ENCODE data around the gene ENC1. TPM values are rescaled to one million over a fixed set of nuclear protein-coding genes. Genes with fewer than 3 reads are reported as not detected.
"Not testable (repeated sequence)": the region's sequence is repeated elsewhere in the genome, so short reads cannot be mapped to it uniquely, and the experiment has no call there.

The ENC1 gene
- total and polyA plus RNA-seq, 10 of the 15 experiments (the other 5 are each of a cell fraction or from before 2014, with no cell fraction given), result 8.2 to 55.5 (median 32.1) TPM

DNA sequence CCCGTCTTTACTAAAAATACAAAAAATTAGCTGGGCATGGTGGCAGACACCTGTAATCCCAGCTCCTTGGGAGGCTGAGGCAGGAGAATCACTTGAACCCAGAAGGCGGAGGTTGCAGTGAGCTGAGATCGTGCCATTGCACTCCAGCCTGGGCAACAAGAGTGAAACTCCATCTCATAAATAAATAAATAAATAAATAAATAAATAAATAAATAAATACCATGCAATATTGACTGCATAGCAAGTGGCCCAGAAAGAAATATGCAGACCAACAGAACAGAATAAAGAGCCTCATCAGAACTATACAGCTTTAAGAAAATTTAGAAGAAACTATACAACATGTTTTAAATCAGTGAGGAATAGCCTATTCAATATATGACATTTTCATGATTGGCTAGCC, 37.6 kb upstream of the ENC1 start:
- H2AFZ ChIP-seq (ENCODE audit: control insufficient read depth, low read depth, low read length); in situ Hi-C loops (cut with MboI); H3K4me2 ChIP-seq (ENCODE audit: control insufficient read depth, insufficient read depth); H3K4me1 ChIP-seq (ENCODE audit: control insufficient read depth, insufficient read depth, low read length); H3K4me3 ChIP-seq; RAD21 ChIA-PET (ENCODE audit: unreplicated experiment); POLR2A ChIA-PET; H3K79me2 ChIP-seq (ENCODE audit: control insufficient read depth, insufficient read depth, low read length); ATAC-seq; H3K27me3 ChIP-seq (replicated peaks in 1 of 2; ENCODE audit: control insufficient read depth in 2 of 2, insufficient read depth in 2 of 2, low read length in 1 of 2); BruUV-seq (replicated peaks); H3K27ac ChIP-seq (ENCODE audit: control insufficient read depth, insufficient read depth); H3K9me3 ChIP-seq (replicated peaks; ENCODE audit: control insufficient read depth, insufficient read depth, low read length); H3K9ac ChIP-seq (ENCODE audit: control insufficient read depth, insufficient read depth, low read length); H4K20me1 ChIP-seq (ENCODE audit: control insufficient read depth, insufficient read depth); H3K36me3 ChIP-seq (ENCODE audit: control insufficient read depth in 2 of 2, insufficient read depth in 2 of 2, low read length in 1 of 2); SMC1A ChIA-PET (ENCODE audit: uncharacterized antibody, unreplicated experiment); FAIRE-seq; intact Hi-C loops (cut with micrococcal nuclease; ENCODE audit: unreplicated experiment); DNase-seq (ENCODE audit: low read depth, low spot score): not testable (repeated sequence)
- CTCF ChIA-PET, result interaction anchor here (0.6 to 0.7 kb wide), 2 partner anchors 178 to 1112 kb away, joined by 3 read pairs; no protein-coding TSS in a partner anchor
- 54% methylated on average over 3 of the region's 3 CpGs for WGBS (ENCODE audit: insufficient coverage, insufficient replicate concordance, low lambda C conversion rate, missing lambda C conversion rate)

- H4K20me1 ChIP-seq (ENCODE audit: control insufficient read depth, insufficient read depth); H3K27ac ChIP-seq (ENCODE audit: control insufficient read depth, insufficient read depth); H3K79me2 ChIP-seq (ENCODE audit: control insufficient read depth, insufficient read depth, low read length); SMC1A ChIA-PET (ENCODE audit: uncharacterized antibody, unreplicated experiment); H3K9me3 ChIP-seq (replicated peaks; ENCODE audit: control insufficient read depth, insufficient read depth, low read length); POLR2A ChIA-PET; FAIRE-seq; in situ Hi-C loops (cut with MboI); H3K9ac ChIP-seq (ENCODE audit: control insufficient read depth, insufficient read depth, low read length); DNase-seq (ENCODE audit: low read depth, low spot score); H3K4me3 ChIP-seq; BruUV-seq (replicated peaks); H3K4me1 ChIP-seq (ENCODE audit: control insufficient read depth, insufficient read depth, low read length); RAD21 ChIA-PET (ENCODE audit: unreplicated experiment); intact Hi-C loops (cut with micrococcal nuclease; ENCODE audit: unreplicated experiment); H2AFZ ChIP-seq (ENCODE audit: control insufficient read depth, low read depth, low read length); H3K27me3 ChIP-seq (replicated peaks in 1 of 2; ENCODE audit: control insufficient read depth in 2 of 2, insufficient read depth in 2 of 2, low read length in 1 of 2); ATAC-seq; H3K4me2 ChIP-seq (ENCODE audit: control insufficient read depth, insufficient read depth); H3K36me3 ChIP-seq (ENCODE audit: control insufficient read depth in 2 of 2, insufficient read depth in 2 of 2, low read length in 1 of 2): not testable (repeated sequence)
- 64% methylated on average over 6 of the region's 6 CpGs for WGBS (ENCODE audit: insufficient coverage, insufficient replicate concordance, low lambda C conversion rate, missing lambda C conversion rate)
- CTCF ChIA-PET, result interaction anchor here (0.5 kb wide), 1 partner anchor 1720 kb away, joined by 3 read pairs; no protein-coding TSS in a partner anchor
Observed at GRCh38 chr5:74676466-74676865, 35.9 kb upstream of the ENC1 start.

All from GM12878 (cell line).